HG03066 (cell line): ENCODE data around the gene PLA2G6.

ENCODE experiments used
- ATAC-seq: cut with Tn5 transposase; IDR thresholded peaks from one replicate; pipeline ENCODE4 v1.9.1; 2021; ENCODE audit warnings: low read depth; ENCODE audit not compliant: unreplicated experiment

PLA2G6 gene

GRCh38 chr22:38181453-38182200 is at the start of gene PLA2G6:
Gene PLA2G6 (minus strand): TSS chr22:38181830. CDS start chr22:38169426, 12,404 bp downstream.
- peak; percentile 85 for ATAC-seq

- ATAC-seq = no peak
Observed at GRCh38 chr22:38230916-38231315, 49.3 kb upstream of the PLA2G6 start.

- no peak for ATAC-seq
Observed at GRCh38 chr22:38230108-38230825, 48.6 kb upstream of the PLA2G6 start.

- ATAC-seq = no peak
Observed at GRCh38 chr22:38228873-38229740, 47.5 kb upstream of the PLA2G6 start.

GRCh38 chr22:38228326-38228872 is 46.8 kb upstream of the PLA2G6 start:
- ATAC-seq = no peak

- ATAC-seq = no peak
Observed at GRCh38 chr22:38226853-38227649, 45.4 kb upstream of the PLA2G6 start.

GRCh38 chr22:38223289-38223960 is 41.8 kb upstream of the PLA2G6 start:
- ATAC-seq = no peak

GRCh38 chr22:38222797-38223119 is 41.1 kb upstream of the PLA2G6 start:
- ATAC-seq = no peak

- no peak for ATAC-seq
Observed at GRCh38 chr22:38221908-38222796, 40.5 kb upstream of the PLA2G6 start.

- ATAC-seq = no peak
Observed at GRCh38 chr22:38221407-38221806, 39.8 kb upstream of the PLA2G6 start.

- no peak for ATAC-seq
Observed at GRCh38 chr22:38220653-38221386, 39.2 kb upstream of the PLA2G6 start.

- no peak for ATAC-seq
Observed at GRCh38 chr22:38220163-38220562, 38.5 kb upstream of the PLA2G6 start.

- no peak for ATAC-seq
Observed at GRCh38 chr22:38219632-38220031, 38.0 kb upstream of the PLA2G6 start.

- ATAC-seq = no peak
Observed at GRCh38 chr22:38218661-38219622, 37.3 kb upstream of the PLA2G6 start.

GRCh38 chr22:38215156-38216038 is 33.8 kb upstream of the PLA2G6 start:
- ATAC-seq = no peak
